HepG2 (cell line): ENCODE results near the gene EPB41L1. TPM values are rescaled to one million over a fixed set of nuclear protein-coding genes. Genes with fewer than 3 reads are reported as not detected.

Source experiments
- ARID4A ChIP-seq: sonication (generic); formaldehyde crosslinking; IDR thresholded peaks from 2 replicates; pipeline ENCODE4 v1.5.0; 2020; ENCODE audit warnings: mild to moderate bottlenecking, missing genetic modification reagents, borderline replicate concordance
- MYPOP ChIP-seq: sonication (generic); formaldehyde crosslinking; IDR thresholded peaks from 2 replicates; pipeline ENCODE4 v1.8.1; 2023; ENCODE audit warnings: mild to moderate bottlenecking, moderate library complexity, missing genetic modification reagents
- ZBTB40 ChIP-seq, 2 experiments: fragments of 450-650 bp in 1 of 2; sonication (generic) in 1 of 2; formaldehyde crosslinking in 1 of 2; IDR thresholded peaks; 2 replicates each; pipeline versions ENCODE4 v1.6.1 to v1.8.0; 2016 to 2022; ENCODE audit warnings: antibody characterized with exemption in 1 of 2, mild to moderate bottlenecking in 1 of 2, missing genetic modification reagents in 1 of 2
- polyA plus RNA-seq, 8 experiments: library from polyadenylated mRNA; depleted of rRNA in 3 of 8; stranded (reverse) in 7 of 8; unstranded in 1 of 8; fragments of >200 nt; fragmentation: Illumina TruSeq in 4 of 8; extraction: Trizol in 4 of 8; gene quantifications; 2 replicates each; pipeline versions ENCODE4 v1.2.1 to v1.2.3, GENCODE V29; 2011 to 2016; ENCODE audit warnings: low read depth in 4 of 8, missing spikeins in 1 of 8, mixed read lengths in 1 of 8; ENCODE audit not compliant: insufficient read depth in 1 of 8
- total RNA-seq, 5 experiments: library from RNA; depleted of rRNA; stranded (reverse); fragments of >200 nt; fragmentation: Illumina TruSeq; extraction: Trizol; gene quantifications; 2 replicates each; pipeline ENCODE4 v1.2.3, GENCODE V29; 2016; ENCODE audit warnings: low read depth in 1 of 5

Gene EPB41L1
- total and polyA plus RNA-seq, 2 of the 13 experiments (the other 11 are each of a cell fraction or from before 2014, with no cell fraction given) = 16.7 to 39.0 TPM

- TF ChIP-seq ZBTB40 (IDR thresholded peaks at IDR 0.05) (no peak), ZBTB40 (CRISPR knock-in tag; IDR thresholded peaks at IDR 0.05) (0 out of 2 replicates have a peak, but pooled peaks have one; percentile 8), MYPOP (0 out of 2 replicates have a peak, but pooled peaks have one; percentile 57), ARID4A (0 out of 2 replicates have a peak, but pooled peaks have one; percentile 23)
Observed at GRCh38 chr20:36147690-36148089, 6.8 kb upstream of the EPB41L1 start (continued).
